ENCODE measurements around the gene FRAT2.
"Not testable (repeated sequence)": the region's sequence is repeated elsewhere in the genome, so short reads cannot be mapped to it uniquely, and the experiment has no call there.

Gene FRAT2

GRCh38 chr10:97291357-97292096 is 43.0 kb downstream of the FRAT2 start:
- DNase-seq (ENCODE audit: low spot score) = no peak

GRCh38 chr10:97290576-97291356 is 43.8 kb downstream of the FRAT2 start:
- DNase-seq (ENCODE audit: low spot score) = not testable (repeated sequence)

GRCh38 chr10:97290076-97290475 is 44.5 kb downstream of the FRAT2 start:
- DNase-seq (ENCODE audit: low spot score) = not testable (repeated sequence)
